HepG2 (cell line): ENCODE data around the gene PIK3R5. TPM values are rescaled to one million over a fixed set of nuclear protein-coding genes. Genes with fewer than 3 reads are reported as not detected.

Experiments used
- ATAC-seq: fragments of 200-7000 bp; cut with Tn5 transposase; 3 replicates; pipeline ENCODE4 v1.9.1; 2020; ENCODE audit warnings: mild to moderate bottlenecking, moderate library complexity
- BruUV-seq: library from RNA; stranded (reverse); fragments of 400-500 nt; replicated peaks from 2 replicates; lab custom pipeline; 2021; lab: Mats Ljungman, UMichigan
- CTCF ChIA-PET: fragments of 300-600 bp; formaldehyde crosslinking; extraction: SDS; loops from one replicate; lab custom pipeline; 2021; ENCODE audit warnings: low total read pairs, inconsistent platforms, low intra/inter-chr PET ratio; lab: Yijun Ruan, JAX
- POLR2A ChIA-PET: fragments of 350-600 bp; sonication (Branson Sonifier 250); formaldehyde crosslinking; loops from one replicate; lab custom pipeline; 2020; ENCODE audit warnings: antibody characterized with exemption, inconsistent platforms; lab: Yijun Ruan, JAX
- DNase-seq: peaks from one replicate; pipeline ENCODE4 v3.0.0-alpha.2; 2015; ENCODE audit warnings: low spot score
- FAIRE-seq: peaks from 3 replicates; lab custom pipeline; 2011; peaks lifted over from hg19 to GRCh38; lab: Jason Lieb, UNC
- H2AFZ ChIP-seq: one replicate; pipeline ENCODE4 v1.6.1; 2011; ENCODE audit warnings: low read length, inconsistent platforms
- H3K27ac ChIP-seq: fragments of 300-600 bp; 3 replicates; pipeline ENCODE4 v1.8.0; 2011; ENCODE audit warnings: mixed run types, mild to moderate bottlenecking, mixed read lengths, low read length, inconsistent platforms; ENCODE audit not compliant: insufficient read depth; ENCODE audit errors: extremely low read length
- H3K27me3 ChIP-seq, 2 experiments: fragments of 200-600 bp in 1 of 2; 2 replicates in 1 of 2; 3 replicates in 1 of 2; pipeline versions ENCODE4 v1.6.0 to v1.8.0; 2011; ENCODE audit warnings: low read length in 2 of 2, mild to moderate bottlenecking in 2 of 2, moderate library complexity in 2 of 2, inconsistent platforms in 1 of 2; ENCODE audit not compliant: insufficient read depth in 2 of 2, control insufficient read depth in 1 of 2
- H3K36me3 ChIP-seq, 2 experiments: fragments of 200-600 bp in 1 of 2; replicated peaks in 1 of 2; 2 replicates in 1 of 2; 3 replicates in 1 of 2; pipeline versions ENCODE4 v1.5.1 to v1.8.0; 2011; ENCODE audit warnings: low read length in 2 of 2, inconsistent platforms in 1 of 2; ENCODE audit not compliant: insufficient read depth in 2 of 2, control insufficient read depth in 1 of 2
- H3K4me1 ChIP-seq: 2 replicates; pipeline ENCODE4 v1.5.1; 2012; ENCODE audit warnings: low read length, inconsistent platforms; ENCODE audit not compliant: insufficient read depth
- H3K4me2 ChIP-seq: 2 replicates; pipeline ENCODE4 v1.6.0; 2011; ENCODE audit warnings: low read depth, low read length, inconsistent platforms
- H3K4me3 ChIP-seq, 3 experiments: fragments of 200-600 bp in 1 of 3; sonication (generic), shearing (Covaris generic) in 1 of 3; replicated peaks in 1 of 3; 2 replicates each; pipeline ENCODE4 v1.5.1; 2011 to 2016; ENCODE audit warnings: low read length in 3 of 3, inconsistent platforms in 2 of 3, low read depth in 2 of 3, mild to moderate bottlenecking in 2 of 3, control low read depth in 1 of 3, mixed read lengths in 1 of 3; ENCODE audit not compliant: insufficient read depth in 1 of 3
- H3K79me2 ChIP-seq: one replicate; pipeline ENCODE4 v1.6.1; 2011; ENCODE audit warnings: low read length, inconsistent platforms; ENCODE audit not compliant: insufficient read depth
- H3K9ac ChIP-seq: 2 replicates; pipeline ENCODE4 v1.6.0; 2011; ENCODE audit warnings: mild to moderate bottlenecking, low read depth, low read length, inconsistent platforms; ENCODE audit not compliant: insufficient read depth
- H3K9me3 ChIP-seq: 2 replicates; pipeline ENCODE4 v1.5.1; 2012; ENCODE audit warnings: mild to moderate bottlenecking, low read length
- H4K20me1 ChIP-seq: 2 replicates; pipeline ENCODE4 v1.6.0; 2011; ENCODE audit warnings: inconsistent platforms, mild to moderate bottlenecking, low read length, moderate library complexity; ENCODE audit not compliant: insufficient read depth
- CENPX ChIP-seq: sonication (generic); formaldehyde crosslinking; IDR thresholded peaks from 2 replicates; pipeline ENCODE4 v1.9.0; 2021; ENCODE audit warnings: mild to moderate bottlenecking, missing genetic modification reagents, moderate library complexity
- FOXC1 ChIP-seq: sonication (generic); formaldehyde crosslinking; IDR thresholded peaks from 2 replicates; pipeline ENCODE4 v1.8.0; 2022; ENCODE audit warnings: mild to moderate bottlenecking, missing genetic modification reagents, borderline replicate concordance
- MEIS2 ChIP-seq: sonication (generic); formaldehyde crosslinking; IDR thresholded peaks from 2 replicates; pipeline ENCODE4 v1.9.0; 2021; ENCODE audit warnings: mild to moderate bottlenecking, missing genetic modification reagents
- NFAT5 ChIP-seq: sonication (generic); formaldehyde crosslinking; IDR thresholded peaks from 2 replicates; pipeline ENCODE4 v1.4.0; 2020; ENCODE audit warnings: missing genetic modification reagents
- NFKB2 ChIP-seq: sonication (generic); formaldehyde crosslinking; IDR thresholded peaks from 2 replicates; pipeline ENCODE4 v1.4.0; 2020; ENCODE audit warnings: missing genetic modification reagents, borderline replicate concordance
- PLRG1 ChIP-seq: fragments of 450-650 bp; conservative IDR thresholded peaks from 2 replicates; pipeline ENCODE4 v1.6.1; 2016
- RFX5 ChIP-seq: IDR thresholded peaks from 2 replicates; pipeline ENCODE4 v1.6.1; 2011; ENCODE audit warnings: low read depth, low read length, improper control_type of control experiment
- RNF2 ChIP-seq: fragments of 450-650 bp; conservative IDR thresholded peaks from 2 replicates; pipeline ENCODE4 v1.6.1; 2016; ENCODE audit warnings: low read depth
- RNF219 ChIP-seq: sonication (generic); formaldehyde crosslinking; IDR thresholded peaks from 2 replicates; pipeline ENCODE4 v1.5.0; 2020; ENCODE audit warnings: mild to moderate bottlenecking, missing genetic modification reagents
- SETDB1 ChIP-seq: sonication (generic); formaldehyde crosslinking; IDR thresholded peaks from 2 replicates; pipeline ENCODE4 v1.5.1; 2020; ENCODE audit warnings: missing genetic modification reagents, mild to moderate bottlenecking, borderline replicate concordance
- SMYD3 ChIP-seq: sonication (generic); formaldehyde crosslinking; IDR thresholded peaks from 2 replicates; pipeline ENCODE4 v1.8.1; 2023; ENCODE audit warnings: mild to moderate bottlenecking, missing genetic modification reagents
- ZFAT ChIP-seq: sonication (generic); formaldehyde crosslinking; conservative IDR thresholded peaks from 2 replicates; pipeline ENCODE4 v1.8.1; 2023; ENCODE audit warnings: missing genetic modification reagents, inconsistent platforms
- ZMAT3 ChIP-seq: sonication (generic); formaldehyde crosslinking; conservative IDR thresholded peaks from 2 replicates; pipeline ENCODE4 v1.7.0; 2021; ENCODE audit warnings: missing genetic modification reagents
- ZNF12 ChIP-seq: sonication (generic); formaldehyde crosslinking; IDR thresholded peaks from 2 replicates; pipeline ENCODE4 v1.5.0; 2020; ENCODE audit warnings: missing genetic modification reagents
- ZNF260 ChIP-seq: sonication (generic); formaldehyde crosslinking; IDR thresholded peaks from 2 replicates; pipeline ENCODE4 v1.4.0; 2020; ENCODE audit warnings: missing genetic modification reagents, low read depth, mild to moderate bottlenecking, borderline replicate concordance
- ZNF274 ChIP-seq: sonication (generic); formaldehyde crosslinking; IDR thresholded peaks from 2 replicates; pipeline ENCODE4 v1.5.1; 2020; ENCODE audit warnings: mild to moderate bottlenecking, missing genetic modification reagents
- ZNF550 ChIP-seq: sonication (generic); formaldehyde crosslinking; IDR thresholded peaks from 2 replicates; pipeline ENCODE4 v1.4.0; 2020; ENCODE audit warnings: mild to moderate bottlenecking, missing genetic modification reagents, borderline replicate concordance
- ZNF674 ChIP-seq: sonication (generic); formaldehyde crosslinking; IDR thresholded peaks from 2 replicates; pipeline ENCODE4 v1.5.0; 2020; ENCODE audit warnings: low read depth, mild to moderate bottlenecking, missing genetic modification reagents
- ZNF713 ChIP-seq: sonication (generic); formaldehyde crosslinking; IDR thresholded peaks from 2 replicates; pipeline ENCODE4 v1.4.0; 2020; ENCODE audit warnings: mild to moderate bottlenecking, missing genetic modification reagents
- ZSCAN22 ChIP-seq: sonication (generic); formaldehyde crosslinking; IDR thresholded peaks from 2 replicates; pipeline ENCODE4 v1.4.0; 2020; ENCODE audit warnings: mild to moderate bottlenecking, missing genetic modification reagents
- WGBS: methylation state at CpG from one replicate; pipeline ENCODE4 v1.1.6; 2017; ENCODE audit warnings: low lambda C conversion rate; 5-methylcytosine and 5-hydroxymethylcytosine counted together
- in situ Hi-C: cut with HindIII; loops from 2 replicates; pipeline ENCODE4 v1.10.0; 2017; ENCODE audit warnings: low pct_unique_long_range_greater_than_20kb; ENCODE audit not compliant: extremely low pct_ligation_motif_present
- intact Hi-C: fragments of 100-400 bp; cut with micrococcal nuclease; formaldehyde crosslinking; loops from one replicate; pipeline ENCODE4 v1.10.0; 2022; ENCODE audit not compliant: unreplicated experiment
- polyA plus RNA-seq, 8 experiments: library from polyadenylated mRNA; depleted of rRNA in 3 of 8; stranded (reverse) in 7 of 8; unstranded in 1 of 8; fragments of >200 nt; fragmentation: Illumina TruSeq in 4 of 8; extraction: Trizol in 4 of 8; gene quantifications; 2 replicates each; pipeline versions ENCODE4 v1.2.1 to v1.2.3, GENCODE V29; 2011 to 2016; ENCODE audit warnings: low read depth in 4 of 8, missing spikeins in 1 of 8, mixed read lengths in 1 of 8; ENCODE audit not compliant: insufficient read depth in 1 of 8
- total RNA-seq, 5 experiments: library from RNA; depleted of rRNA; stranded (reverse); fragments of >200 nt; fragmentation: Illumina TruSeq; extraction: Trizol; gene quantifications; 2 replicates each; pipeline ENCODE4 v1.2.3, GENCODE V29; 2016; ENCODE audit warnings: low read depth in 1 of 5

Gene PIK3R5
- total and polyA plus RNA-seq, 2 of the 13 experiments (the other 11 are each of a cell fraction or from before 2014, with no cell fraction given) = not detected

- TF ChIP-seq RNF219 (CRISPR knock-in tag) (no peak), RFX5 (no peak), NFKB2 (CRISPR knock-in tag) (no peak), SMYD3 (no peak), SETDB1 (CRISPR knock-in tag) (no peak)
Measured at GRCh38 chr17:8843344-8843743, 122.2 kb downstream of the PIK3R5 start (continued).

- FAIRE-seq = no peak
- 0% methylated on average over 1 of the region's 4 CpGs for WGBS
- intact Hi-C loops (no loop called here), in situ Hi-C loops (no loop called here)
- ChIA-PET CTCF (no interaction called here), POLR2A (no interaction called here)
- H3K9ac ChIP-seq = no peak overlapping the region
- H3K9me3 ChIP-seq = no peaks in the 10 kb centered on the region
- ATAC-seq = no peak
- H3K4me3 ChIP-seq = no peak overlapping the region
- no TSS peak for BruUV-seq
- H3K36me3 ChIP-seq = no peaks in the 10 kb centered on the region
- H4K20me1 ChIP-seq = no peaks in the 10 kb centered on the region
- no peaks in the 10 kb centered on the region for H3K79me2 ChIP-seq
- DNase-seq = no peak
- H2AFZ ChIP-seq = no peak overlapping the region
- no peaks in the 10 kb centered on the region for H3K4me1 ChIP-seq
- H3K27ac ChIP-seq = no peak overlapping the region
- peaks cover 3 to 11% of the 10 kb centered on the region in 2 experiments; a peak in 4 of 5 replicates for H3K27me3 ChIP-seq
- H3K4me2 ChIP-seq = no peak overlapping the region
- no peak for TF ChIP-seq ZSCAN22
- TF ChIP-seq ZNF713 (CRISPR knock-in tag) = no peak
- TF ChIP-seq PLRG1 = no peak
- TF ChIP-seq MEIS2 = no peak
- no peak for TF ChIP-seq ZNF550 (CRISPR knock-in tag)
- no peak for TF ChIP-seq ZNF674
- TF ChIP-seq ZFAT (CRISPR knock-in tag) = no peak
- TF ChIP-seq RNF2 = no peak
- TF ChIP-seq ZNF260 (CRISPR knock-in tag) = no peak
- no peak for TF ChIP-seq ZNF12
- no peak for TF ChIP-seq ZNF274
- TF ChIP-seq NFAT5 (CRISPR knock-in tag) = no peak
- TF ChIP-seq FOXC1 (CRISPR knock-in tag) = no peak
- no peak for TF ChIP-seq CENPX (CRISPR knock-in tag)
- TF ChIP-seq ZMAT3 (CRISPR knock-in tag) = no peak
Measured at GRCh38 chr17:8841844-8842243, 123.7 kb downstream of the PIK3R5 start.
